Prostate gland (tissue), 2 donors: Measurements from ENCODE around the gene P3H2. TPM values are rescaled to one million over a fixed set of nuclear protein-coding genes. Genes with fewer than 3 reads are reported as not detected.

ENCODE experiments used
- DNase-seq: peaks from one replicate; pipeline ENCODE4 v3.0.0-alpha.2; 2019; ENCODE audit warnings: low spot score
- H3K27ac ChIP-seq, 2 donors: fragments of 200-600 bp; sonication (generic); 2 replicates each; pipeline ENCODE4 v1.5.1; 2017 to 2019
- H3K27me3 ChIP-seq: fragments of 200-600 bp; sonication (generic); replicated peaks from 2 replicates; pipeline ENCODE4 v1.5.1; 2019; ENCODE audit not compliant: insufficient read depth
- H3K36me3 ChIP-seq, 2 donors: fragments of 200-600 bp; sonication (generic); 1 replicate in 1 of 2; 2 replicates in 1 of 2; pipeline versions ENCODE4 v1.5.1 to v1.8.1; 2017 to 2019
- H3K4me1 ChIP-seq: fragments of 200-600 bp; sonication (generic); replicated peaks from 2 replicates; pipeline ENCODE4 v1.5.1; 2019
- H3K4me3 ChIP-seq, 2 donors: fragments of 200-600 bp; sonication (generic); 2 replicates each; pipeline ENCODE4 v1.5.1; 2017 to 2019
- H3K9me3 ChIP-seq: fragments of 200-600 bp; sonication (generic); 2 replicates; pipeline ENCODE4 v1.5.1; 2017
- CTCF ChIP-seq, 4 experiments: fragments of 200-600 bp in 2 of 4; fragments of 450-650 bp in 2 of 4; sonication (generic) in 2 of 4; IDR thresholded peaks; 1 replicate in 3 of 4; 2 replicates in 1 of 4; pipeline ENCODE4 v1.5.1; 2016 to 2019; ENCODE audit warnings: antibody characterized with exemption in 4 of 4, mild to moderate bottlenecking in 2 of 4, moderate library complexity in 2 of 4
- POLR2A ChIP-seq: fragments of 450-650 bp; IDR thresholded peaks from one replicate; pipeline ENCODE4 v1.6.1; 2016; ENCODE audit warnings: antibody characterized with exemption, mild to moderate bottlenecking
- POLR2AphosphoS5 ChIP-seq: sonication (generic); formaldehyde crosslinking; IDR thresholded peaks from one replicate; pipeline ENCODE4 v1.6.1; 2017; ENCODE audit warnings: antibody characterized with exemption
- WGBS: methylation state at CpG from one replicate; pipeline ENCODE4 v1.1.5; 2018; 5-methylcytosine and 5-hydroxymethylcytosine counted together
- intact Hi-C: fragments of 100-400 bp; cut with DNase I; formaldehyde crosslinking; loops from one replicate; pipeline ENCODE4 v1.14.2; 2022
- total RNA-seq, 2 donors: library from RNA; depleted of rRNA; stranded (reverse); fragments of >200 nt; gene quantifications; one replicate each; pipeline ENCODE4 v1.1.0, GENCODE V29; 2016

P3H2 gene
- total RNA-seq, 2 donors from 2014 or later: 20.6 to 82.8 TPM

- 73% methylated on average over 6 of the region's 6 CpGs for WGBS
- Histone ChIP-seq H3K4me1 (no peaks in the 10 kb centered on the region), H3K4me3 (no peak overlapping the region), H3K9me3 (no peaks in the 10 kb centered on the region), H3K27ac (no peak overlapping the region), H3K36me3 (no peaks in the 10 kb centered on the region), H3K27me3 (no peaks in the 10 kb centered on the region)
- no peak for DNase-seq
- intact Hi-C loops: no loop called here
- no peak for TF ChIP-seq CTCF (IDR thresholded peaks at IDR 0.05)
- TF ChIP-seq POLR2AphosphoS5: no peak
- no peak for TF ChIP-seq POLR2A
Observed at GRCh38 chr3:189936201-189936945, 184.3 kb downstream of the P3H2 start.

- Histone ChIP-seq H3K4me3 (no peak overlapping the region), H3K27me3 (no peaks in the 10 kb centered on the region), H3K27ac (no peak overlapping the region), H3K9me3 (no peaks in the 10 kb centered on the region), H3K36me3 (no peaks in the 10 kb centered on the region), H3K4me1 (no peaks in the 10 kb centered on the region)
- intact Hi-C loops: no loop called here
- DNase-seq: no peak
- TF ChIP-seq POLR2A (no peak), CTCF (IDR thresholded peaks at IDR 0.05) (no peak), POLR2AphosphoS5 (no peak)
- WGBS: 77% methylated on average over 6 of the region's 6 CpGs
Observed at GRCh38 chr3:189927975-189928895, 192.5 kb downstream of the P3H2 start.

- H3K4me1 ChIP-seq: no peaks in the 10 kb centered on the region
- H3K27me3 ChIP-seq: no peaks in the 10 kb centered on the region
- no peak overlapping the region for H3K27ac ChIP-seq
- no peaks in the 10 kb centered on the region for H3K9me3 ChIP-seq
- DNase-seq: no peak
- no peaks in the 10 kb centered on the region for H3K36me3 ChIP-seq
- no peak overlapping the region for H3K4me3 ChIP-seq
- intact Hi-C loops: no loop called here
- TF ChIP-seq CTCF (IDR thresholded peaks at IDR 0.05) (no peak), POLR2AphosphoS5 (no peak), POLR2A (no peak)
Observed at GRCh38 chr3:189921770-189922169, 198.9 kb downstream of the P3H2 start.

- DNase-seq: no peak
- no peak for TF ChIP-seq CTCF (IDR thresholded peaks at IDR 0.05)
- TF ChIP-seq POLR2A: no peak
- no peak for TF ChIP-seq POLR2AphosphoS5
- Histone ChIP-seq H3K4me1 (no peaks in the 10 kb centered on the region), H3K27me3 (no peaks in the 10 kb centered on the region), H3K9me3 (no peaks in the 10 kb centered on the region), H3K4me3 (no peak overlapping the region), H3K36me3 (no peaks in the 10 kb centered on the region), H3K27ac (no peak overlapping the region)
- intact Hi-C loops: no loop called here
- 80% methylated on average over 3 of the region's 3 CpGs for WGBS
Observed at GRCh38 chr3:189914799-189915198, 205.9 kb downstream of the P3H2 start.
